Retinal pigment epithelial cell (primary cell): Measurements from ENCODE around the gene MBOAT2.

ENCODE experiments used
- DNase-seq: peaks from one replicate; pipeline ENCODE4 v3.0.0-alpha.2; 2010; ENCODE audit warnings: low read depth
- H3K4me3 ChIP-seq: 2 replicates; pipeline ENCODE4 v1.5.1; 2011; ENCODE audit warnings: mild to moderate bottlenecking, low read length, control low read depth, moderate library complexity
- TF ChIP-seq, protein P1 (sequence below): conservative IDR thresholded peaks from 2 replicates; pipeline ENCODE4 v1.5.1; 2011; ENCODE audit warnings: low read depth, low read length, control low read depth, inconsistent platforms

MBOAT2 gene

DNA sequence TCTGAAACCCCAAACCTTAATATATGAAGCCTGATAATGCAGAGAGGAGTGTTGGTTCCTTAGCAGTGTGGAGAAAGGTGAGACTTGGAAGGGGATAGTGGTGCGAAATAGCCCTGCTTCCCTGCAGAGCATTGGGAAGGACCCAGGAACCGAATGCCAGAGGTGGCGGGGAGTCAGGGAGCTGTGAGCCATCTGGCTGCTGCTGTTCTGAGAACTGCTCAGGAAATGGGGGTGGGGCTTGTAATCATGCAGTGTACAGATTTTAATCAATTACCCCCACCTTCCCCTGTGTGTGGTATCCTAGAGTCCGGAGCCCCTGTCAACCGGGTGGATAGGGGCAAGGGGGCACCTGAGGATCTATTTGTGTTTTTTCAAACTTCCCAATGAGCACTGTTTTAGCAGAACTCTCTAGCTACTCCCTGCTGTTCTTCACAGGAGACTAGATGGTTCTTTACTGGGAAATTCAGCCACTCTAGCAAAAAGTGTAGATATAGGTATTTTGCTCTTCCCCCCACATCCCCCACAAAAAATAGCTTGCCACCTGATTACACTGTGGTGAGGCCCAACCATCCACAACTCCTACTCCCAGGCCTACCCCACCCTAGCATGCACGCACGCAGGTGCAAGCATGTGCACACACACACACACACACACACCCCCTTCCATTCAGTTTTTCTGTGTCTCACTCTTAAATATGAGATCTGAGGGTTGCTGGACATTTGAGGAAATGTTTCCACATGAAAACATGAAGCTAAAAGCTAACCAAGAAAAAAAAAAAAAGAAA lies 30.1 kb upstream of the MBOAT2 start:
- TF ChIP-seq, protein P1, sequence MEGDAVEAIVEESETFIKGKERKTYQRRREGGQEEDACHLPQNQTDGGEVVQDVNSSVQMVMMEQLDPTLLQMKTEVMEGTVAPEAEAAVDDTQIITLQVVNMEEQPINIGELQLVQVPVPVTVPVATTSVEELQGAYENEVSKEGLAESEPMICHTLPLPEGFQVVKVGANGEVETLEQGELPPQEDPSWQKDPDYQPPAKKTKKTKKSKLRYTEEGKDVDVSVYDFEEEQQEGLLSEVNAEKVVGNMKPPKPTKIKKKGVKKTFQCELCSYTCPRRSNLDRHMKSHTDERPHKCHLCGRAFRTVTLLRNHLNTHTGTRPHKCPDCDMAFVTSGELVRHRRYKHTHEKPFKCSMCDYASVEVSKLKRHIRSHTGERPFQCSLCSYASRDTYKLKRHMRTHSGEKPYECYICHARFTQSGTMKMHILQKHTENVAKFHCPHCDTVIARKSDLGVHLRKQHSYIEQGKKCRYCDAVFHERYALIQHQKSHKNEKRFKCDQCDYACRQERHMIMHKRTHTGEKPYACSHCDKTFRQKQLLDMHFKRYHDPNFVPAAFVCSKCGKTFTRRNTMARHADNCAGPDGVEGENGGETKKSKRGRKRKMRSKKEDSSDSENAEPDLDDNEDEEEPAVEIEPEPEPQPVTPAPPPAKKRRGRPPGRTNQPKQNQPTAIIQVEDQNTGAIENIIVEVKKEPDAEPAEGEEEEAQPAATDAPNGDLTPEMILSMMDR = no peak
- no peak for DNase-seq
- no peak overlapping the region for H3K4me3 ChIP-seq

DNA sequence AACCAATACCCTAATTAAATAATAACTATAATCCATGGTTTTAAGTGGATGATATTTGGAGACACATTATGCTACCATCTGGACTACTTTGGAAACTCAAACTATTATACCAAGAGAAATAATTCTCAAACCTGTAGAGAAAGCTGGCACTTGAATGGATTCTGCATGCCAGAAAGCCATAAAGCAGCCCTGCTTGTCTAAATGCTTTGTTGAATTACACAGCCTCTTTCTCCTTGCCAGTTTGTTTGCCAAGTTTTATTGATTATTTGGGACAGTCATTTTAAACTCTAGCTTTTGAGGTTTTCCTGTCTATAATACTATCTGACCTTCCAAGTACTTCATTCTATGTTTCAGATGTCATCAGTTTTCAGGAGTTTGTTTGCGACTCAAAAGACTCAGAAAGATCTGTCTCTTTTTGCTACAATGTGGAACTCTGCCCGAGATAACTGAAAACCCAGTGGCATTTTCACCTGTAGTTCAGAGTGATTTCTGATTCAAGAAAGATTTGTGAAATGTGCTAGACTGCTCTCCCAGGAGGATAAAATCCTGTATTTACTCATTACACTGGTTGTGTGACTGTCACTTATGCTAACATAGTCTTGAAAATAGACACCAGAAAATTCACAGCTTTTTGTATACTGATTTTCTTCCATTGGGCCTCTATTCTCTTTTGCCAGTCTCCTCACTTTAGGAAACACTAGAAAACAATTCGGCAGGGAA lies 29.2 kb upstream of the MBOAT2 start:
- no peak for DNase-seq
- no peak overlapping the region for H3K4me3 ChIP-seq
- TF ChIP-seq, protein P1 = no peak

DNA sequence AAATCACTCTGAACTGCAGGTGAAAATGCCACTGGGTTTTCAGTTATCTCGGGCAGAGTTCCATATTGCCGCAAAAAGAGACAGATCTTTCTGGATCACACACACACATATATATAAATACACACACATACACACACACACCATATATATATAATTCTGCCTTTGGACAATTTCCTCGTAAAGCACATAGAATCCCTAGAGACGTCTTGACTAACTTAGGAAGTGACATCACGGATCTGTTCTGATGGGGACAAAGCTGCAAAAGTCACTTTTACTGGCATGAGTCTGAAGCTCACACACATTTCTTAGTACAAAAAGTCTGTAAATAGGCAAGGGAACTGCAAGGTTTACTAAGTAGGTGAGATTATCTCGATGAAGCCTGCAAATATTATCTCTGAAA lies 28.6 kb upstream of the MBOAT2 start:
- no peak for DNase-seq
- no peak overlapping the region for H3K4me3 ChIP-seq
- TF ChIP-seq, protein P1 = no peak

DNA sequence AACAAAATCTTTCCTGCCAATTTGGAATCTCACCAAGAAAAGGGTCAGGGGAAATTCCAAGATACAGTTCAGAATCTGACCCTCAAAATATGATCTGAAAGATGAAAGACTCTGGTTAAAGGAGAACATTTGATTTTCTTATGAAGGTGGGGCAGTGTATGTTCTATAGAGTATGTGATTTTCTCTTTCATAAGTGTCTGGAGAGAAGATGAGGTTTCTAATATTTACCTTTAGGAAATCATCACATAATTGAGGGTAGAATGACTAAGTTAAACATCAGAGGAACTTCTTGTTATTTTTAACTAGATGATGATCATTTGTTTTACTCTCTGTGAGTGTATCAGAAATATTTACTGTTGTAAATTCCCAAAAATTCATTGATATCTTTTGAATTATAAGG lies 27.8 kb upstream of the MBOAT2 start:
- TF ChIP-seq, protein P1 = no peak
- DNase-seq = no peak
- no peak overlapping the region for H3K4me3 ChIP-seq

DNA sequence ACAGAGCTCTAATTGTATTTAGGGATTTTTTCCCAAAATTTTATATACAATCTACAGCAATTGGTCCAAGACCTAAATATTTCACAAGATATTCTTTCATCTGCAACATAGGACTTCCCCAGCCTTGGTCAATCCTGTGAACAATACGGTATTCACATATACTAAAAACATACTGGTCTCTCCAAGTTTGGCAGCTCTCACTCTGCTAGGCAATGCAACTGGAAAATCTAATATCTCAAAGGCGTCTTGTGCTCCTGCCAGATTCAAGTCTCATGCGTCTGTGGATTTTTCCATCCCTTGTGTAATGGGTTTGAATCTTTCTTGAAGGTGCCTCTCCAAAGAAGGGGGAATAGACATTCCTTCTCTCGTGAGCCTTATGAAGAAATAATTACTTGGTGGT lies 27.4 kb upstream of the MBOAT2 start:
- peak; percentile 2 for DNase-seq
- no peak overlapping the region for H3K4me3 ChIP-seq
- TF ChIP-seq, protein P1 = no peak

DNA sequence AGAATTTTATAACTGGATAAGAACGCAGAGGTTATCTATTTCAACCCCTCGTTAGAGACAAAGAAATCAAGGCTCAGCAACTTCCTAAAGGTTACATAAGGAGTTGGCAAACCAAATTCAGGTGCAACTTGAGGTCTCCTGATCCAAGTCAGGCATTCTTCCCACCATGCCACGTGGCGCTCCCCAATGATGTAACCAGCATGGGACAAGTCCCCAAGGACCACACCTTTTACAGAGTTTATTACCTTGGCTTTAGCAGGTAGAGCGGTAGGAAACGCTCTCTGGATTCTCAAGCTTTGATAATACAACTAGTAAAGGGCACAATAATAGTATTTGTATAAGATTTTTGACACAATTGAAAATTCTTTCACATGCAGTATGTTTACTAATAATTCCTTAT lies 26.7 kb upstream of the MBOAT2 start:
- DNase-seq = no peak

More for the DNA sequence above, 26.7 kb upstream of the MBOAT2 start:
- H3K4me3 ChIP-seq = no peak overlapping the region
- TF ChIP-seq, protein P1 = no peak
